GM13976 (cell line): ENCODE data around the gene CIB2.
"Not testable (repeated sequence)": the region's sequence is repeated elsewhere in the genome, so short reads cannot be mapped to it uniquely, and the experiment has no call there.

Experiments used
- DNase-seq: peaks from one replicate; pipeline ENCODE4 v3.0.0; 2012; ENCODE audit warnings: low spot score
- CTCF ChIP-seq: IDR thresholded peaks from 2 replicates; pipeline ENCODE4 v1.5.1; 2012; ENCODE audit warnings: borderline replicate concordance, mild to moderate bottlenecking; ENCODE audit not compliant: insufficient read depth; ENCODE audit errors: extremely low read depth, missing control alignments, control extremely low read depth
- in situ Hi-C: fragments of 300-500 bp; cut with MboI; formaldehyde crosslinking; loops from one replicate; pipeline ENCODE4 v1.12.0; 2022; ENCODE audit warnings: low sequenced_read_pairs, mixed read lengths, inconsistent platforms; ENCODE audit not compliant: unreplicated experiment

Gene CIB2

GRCh38 chr15:78162038-78162437 is 30.8 kb upstream of the CIB2 start:
- in situ Hi-C loops: no loop called here
- no peak for TF ChIP-seq CTCF
- DNase-seq: no peak

GRCh38 chr15:78159395-78159794 is 28.1 kb upstream of the CIB2 start:
- in situ Hi-C loops: no loop called here
- no peak for DNase-seq
- no peak for TF ChIP-seq CTCF

GRCh38 chr15:78157203-78157602 is 26.0 kb upstream of the CIB2 start:
- in situ Hi-C loops: no loop called here
- no peak for DNase-seq

GRCh38 chr15:78156653-78157052 is 25.4 kb upstream of the CIB2 start:
- in situ Hi-C loops: no loop called here
- TF ChIP-seq CTCF: no peak
- DNase-seq: no peak

More at GRCh38 chr15:78157203-78157602, 26.0 kb upstream of the CIB2 start:
- no peak for TF ChIP-seq CTCF

GRCh38 chr15:78155355-78155939 is 24.2 kb upstream of the CIB2 start:
- no peak for TF ChIP-seq CTCF
- in situ Hi-C loops: no loop called here
- no peak for DNase-seq

GRCh38 chr15:78154955-78155354 is 23.7 kb upstream of the CIB2 start:
- in situ Hi-C loops: no loop called here
- no peak for DNase-seq
- no peak for TF ChIP-seq CTCF

- DNase-seq, in situ Hi-C loops: not testable (repeated sequence)
Measured at GRCh38 chr15:78151075-78151474, 19.8 kb upstream of the CIB2 start.
